HepG2 (cell line): ENCODE measurements around the gene BDP1. TPM values are rescaled to one million over a fixed set of nuclear protein-coding genes. Genes with fewer than 3 reads are reported as not detected.

ENCODE experiments used
- CAMTA2 ChIP-seq: sonication (generic); formaldehyde crosslinking; IDR thresholded peaks from 2 replicates; pipeline ENCODE4 v1.4.0; 2020; ENCODE audit warnings: mild to moderate bottlenecking, missing genetic modification reagents, borderline replicate concordance
- HMG20A ChIP-seq: IDR thresholded peaks from 2 replicates; pipeline ENCODE4 v1.6.1; 2016; ENCODE audit warnings: borderline replicate concordance
- MEF2D ChIP-seq: sonication (generic); formaldehyde crosslinking; IDR thresholded peaks from 2 replicates; pipeline ENCODE4 v1.5.1; 2020; ENCODE audit warnings: mild to moderate bottlenecking, missing genetic modification reagents
- RFXANK ChIP-seq: IDR thresholded peaks from 2 replicates; pipeline ENCODE4 v1.6.1; 2016
- SIN3A ChIP-seq: IDR thresholded peaks from 2 replicates; pipeline ENCODE4 v1.6.1; 2011; ENCODE audit warnings: low read depth, mild to moderate bottlenecking, control low read depth, low read length, borderline replicate concordance
- ZBTB7A ChIP-seq: sonication (generic); formaldehyde crosslinking; IDR thresholded peaks from 2 replicates; pipeline ENCODE4 v1.8.0; 2022; ENCODE audit warnings: mild to moderate bottlenecking, missing genetic modification reagents
- ZIK1 ChIP-seq: sonication (generic); formaldehyde crosslinking; IDR thresholded peaks from 2 replicates; pipeline ENCODE4 v1.5.0; 2020; ENCODE audit warnings: mild to moderate bottlenecking, low read depth, missing genetic modification reagents, borderline replicate concordance
- ZMYM4 ChIP-seq: sonication (generic); formaldehyde crosslinking; IDR thresholded peaks from 2 replicates; pipeline ENCODE4 v1.8.1; 2023; ENCODE audit warnings: mild to moderate bottlenecking, missing genetic modification reagents
- ZNF10 ChIP-seq: sonication (generic); formaldehyde crosslinking; IDR thresholded peaks from 2 replicates; pipeline ENCODE4 v1.4.0; 2020; ENCODE audit warnings: mild to moderate bottlenecking, low read depth, missing genetic modification reagents, borderline replicate concordance
- ZNF274 ChIP-seq: sonication (generic); formaldehyde crosslinking; IDR thresholded peaks from 2 replicates; pipeline ENCODE4 v1.5.1; 2020; ENCODE audit warnings: mild to moderate bottlenecking, missing genetic modification reagents
- ZNF782 ChIP-seq: sonication (generic); formaldehyde crosslinking; IDR thresholded peaks from 2 replicates; pipeline ENCODE4 v1.4.0; 2020; ENCODE audit warnings: missing genetic modification reagents, mild to moderate bottlenecking, borderline replicate concordance
- polyA plus RNA-seq, 8 experiments: library from polyadenylated mRNA; depleted of rRNA in 3 of 8; stranded (reverse) in 7 of 8; unstranded in 1 of 8; fragments of >200 nt; fragmentation: Illumina TruSeq in 4 of 8; extraction: Trizol in 4 of 8; gene quantifications; 2 replicates each; pipeline versions ENCODE4 v1.2.1 to v1.2.3, GENCODE V29; 2011 to 2016; ENCODE audit warnings: low read depth in 4 of 8, missing spikeins in 1 of 8, mixed read lengths in 1 of 8; ENCODE audit not compliant: insufficient read depth in 1 of 8
- total RNA-seq, 5 experiments: library from RNA; depleted of rRNA; stranded (reverse); fragments of >200 nt; fragmentation: Illumina TruSeq; extraction: Trizol; gene quantifications; 2 replicates each; pipeline ENCODE4 v1.2.3, GENCODE V29; 2016; ENCODE audit warnings: low read depth in 1 of 5
- TF ChIP-seq, protein P1 (sequence below): sonication (generic); formaldehyde crosslinking; IDR thresholded peaks from 2 replicates; pipeline ENCODE4 v1.5.1; 2020; ENCODE audit warnings: mild to moderate bottlenecking, missing genetic modification reagents
- TF ChIP-seq, protein P2 (sequence below): sonication (generic); formaldehyde crosslinking; IDR thresholded peaks from 2 replicates; pipeline ENCODE4 v1.8.1; 2022; ENCODE audit warnings: mild to moderate bottlenecking, missing genetic modification reagents
- TF ChIP-seq, protein P3 (sequence below): sonication (generic); formaldehyde crosslinking; IDR thresholded peaks from 2 replicates; pipeline ENCODE4 v1.4.0; 2020; ENCODE audit warnings: missing genetic modification reagents
- TF ChIP-seq, protein P4 (sequence below): sonication (generic); formaldehyde crosslinking; IDR thresholded peaks from 2 replicates; pipeline ENCODE4 v1.4.0; 2020; ENCODE audit warnings: missing genetic modification reagents
- TF ChIP-seq, protein P5 (sequence below): sonication (generic); formaldehyde crosslinking; conservative IDR thresholded peaks from 2 replicates; pipeline ENCODE4 v1.8.1; 2023; ENCODE audit warnings: missing genetic modification reagents

The BDP1 gene
- total and polyA plus RNA-seq, 2 of the 13 experiments (the other 11 are each of a cell fraction or from before 2014, with no cell fraction given): 10.2 to 22.4 TPM

DNA sequence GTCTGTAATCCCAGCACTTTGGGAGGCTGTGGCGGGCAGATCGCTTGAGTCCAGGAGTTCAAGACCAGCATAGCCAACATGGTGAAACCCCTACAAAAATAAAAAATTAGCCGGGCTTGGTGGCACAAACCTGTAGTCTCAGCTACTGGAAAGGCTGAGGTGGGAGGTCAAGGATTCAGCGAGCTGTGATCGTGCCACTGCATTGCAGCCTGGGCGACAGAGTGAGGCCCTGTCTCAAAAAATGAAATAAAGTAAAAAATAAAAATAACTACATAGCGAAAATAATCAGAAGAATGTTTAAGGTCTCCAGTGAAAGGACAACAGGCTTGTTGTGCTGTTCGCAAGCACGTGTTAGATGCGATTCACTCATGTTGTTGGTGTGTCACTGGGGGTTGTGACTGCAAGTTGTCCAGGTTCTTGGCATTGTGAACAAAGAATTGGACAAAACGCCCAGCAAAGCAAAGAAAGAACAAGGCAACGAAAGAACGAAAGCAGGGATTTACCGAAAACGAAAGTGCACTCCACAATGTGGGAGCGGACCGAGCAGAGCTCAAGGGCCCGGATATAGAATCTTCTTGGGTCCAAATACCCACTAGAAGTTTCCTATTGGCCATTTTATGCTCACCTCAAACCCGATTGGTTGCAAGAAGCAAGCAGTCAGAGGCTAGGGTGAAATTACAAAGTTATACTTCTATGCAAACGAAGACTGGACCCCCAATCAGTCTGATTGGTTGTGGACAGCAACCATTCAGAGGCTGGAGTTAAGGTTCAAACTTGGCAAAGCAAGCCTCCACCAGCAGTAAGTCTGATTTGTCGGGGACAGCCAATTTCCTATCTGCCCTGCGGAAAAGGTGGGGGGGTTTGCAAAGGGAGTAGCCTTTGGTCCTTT lies 130.8 kb downstream of the BDP1 start (continued):
- TF ChIP-seq, protein P1, sequence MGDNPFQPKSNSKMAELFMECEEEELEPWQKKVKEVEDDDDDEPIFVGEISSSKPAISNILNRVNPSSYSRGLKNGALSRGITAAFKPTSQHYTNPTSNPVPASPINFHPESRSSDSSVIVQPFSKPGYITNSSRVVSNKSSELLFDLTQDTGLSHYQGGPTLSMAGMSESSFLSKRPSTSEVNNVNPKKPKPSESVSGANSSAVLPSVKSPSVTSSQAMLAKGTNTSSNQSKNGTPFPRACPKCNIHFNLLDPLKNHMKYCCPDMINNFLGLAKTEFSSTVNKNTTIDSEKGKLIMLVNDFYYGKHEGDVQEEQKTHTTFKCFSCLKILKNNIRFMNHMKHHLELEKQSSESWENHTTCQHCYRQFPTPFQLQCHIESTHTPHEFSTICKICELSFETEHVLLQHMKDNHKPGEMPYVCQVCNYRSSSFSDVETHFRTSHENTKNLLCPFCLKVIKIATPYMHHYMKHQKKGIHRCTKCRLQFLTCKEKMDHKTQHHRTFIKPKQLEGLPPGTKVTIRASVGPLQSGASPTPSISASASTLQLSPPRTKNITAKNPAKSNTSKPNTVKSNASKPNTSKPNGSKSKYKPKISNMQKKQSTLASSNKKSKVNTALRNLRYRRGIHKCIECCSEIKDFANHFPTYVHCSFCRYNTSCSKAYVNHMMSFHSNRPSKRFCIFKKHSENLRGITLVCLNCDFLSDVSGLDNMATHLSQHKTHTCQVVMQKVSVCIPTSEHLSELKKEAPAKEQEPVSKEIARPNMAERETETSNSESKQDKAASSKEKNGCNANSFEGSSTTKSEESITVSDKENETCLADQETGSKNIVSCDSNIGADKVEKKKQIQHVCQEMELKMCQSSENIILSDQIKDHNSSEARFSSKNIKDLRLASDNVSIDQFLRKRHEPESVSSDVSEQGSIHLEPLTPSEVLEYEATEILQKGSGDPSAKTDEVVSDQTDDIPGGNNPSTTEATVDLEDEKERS (CRISPR knock-in tag): 0 out of 2 replicates have a peak, but pooled peaks have one; percentile 49
- TF ChIP-seq ZNF10: no peak
- TF ChIP-seq MEF2D (CRISPR knock-in tag): peak; percentile 67; the same call in 1 of the 2 replicates
- peak; percentile 61; the same call in 1 of the 2 replicates for TF ChIP-seq SIN3A
- no peak for TF ChIP-seq ZMYM4 (CRISPR knock-in tag)
- TF ChIP-seq, protein P2, sequence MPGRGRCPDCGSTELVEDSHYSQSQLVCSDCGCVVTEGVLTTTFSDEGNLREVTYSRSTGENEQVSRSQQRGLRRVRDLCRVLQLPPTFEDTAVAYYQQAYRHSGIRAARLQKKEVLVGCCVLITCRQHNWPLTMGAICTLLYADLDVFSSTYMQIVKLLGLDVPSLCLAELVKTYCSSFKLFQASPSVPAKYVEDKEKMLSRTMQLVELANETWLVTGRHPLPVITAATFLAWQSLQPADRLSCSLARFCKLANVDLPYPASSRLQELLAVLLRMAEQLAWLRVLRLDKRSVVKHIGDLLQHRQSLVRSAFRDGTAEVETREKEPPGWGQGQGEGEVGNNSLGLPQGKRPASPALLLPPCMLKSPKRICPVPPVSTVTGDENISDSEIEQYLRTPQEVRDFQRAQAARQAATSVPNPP: no peak
- TF ChIP-seq, protein P3, sequence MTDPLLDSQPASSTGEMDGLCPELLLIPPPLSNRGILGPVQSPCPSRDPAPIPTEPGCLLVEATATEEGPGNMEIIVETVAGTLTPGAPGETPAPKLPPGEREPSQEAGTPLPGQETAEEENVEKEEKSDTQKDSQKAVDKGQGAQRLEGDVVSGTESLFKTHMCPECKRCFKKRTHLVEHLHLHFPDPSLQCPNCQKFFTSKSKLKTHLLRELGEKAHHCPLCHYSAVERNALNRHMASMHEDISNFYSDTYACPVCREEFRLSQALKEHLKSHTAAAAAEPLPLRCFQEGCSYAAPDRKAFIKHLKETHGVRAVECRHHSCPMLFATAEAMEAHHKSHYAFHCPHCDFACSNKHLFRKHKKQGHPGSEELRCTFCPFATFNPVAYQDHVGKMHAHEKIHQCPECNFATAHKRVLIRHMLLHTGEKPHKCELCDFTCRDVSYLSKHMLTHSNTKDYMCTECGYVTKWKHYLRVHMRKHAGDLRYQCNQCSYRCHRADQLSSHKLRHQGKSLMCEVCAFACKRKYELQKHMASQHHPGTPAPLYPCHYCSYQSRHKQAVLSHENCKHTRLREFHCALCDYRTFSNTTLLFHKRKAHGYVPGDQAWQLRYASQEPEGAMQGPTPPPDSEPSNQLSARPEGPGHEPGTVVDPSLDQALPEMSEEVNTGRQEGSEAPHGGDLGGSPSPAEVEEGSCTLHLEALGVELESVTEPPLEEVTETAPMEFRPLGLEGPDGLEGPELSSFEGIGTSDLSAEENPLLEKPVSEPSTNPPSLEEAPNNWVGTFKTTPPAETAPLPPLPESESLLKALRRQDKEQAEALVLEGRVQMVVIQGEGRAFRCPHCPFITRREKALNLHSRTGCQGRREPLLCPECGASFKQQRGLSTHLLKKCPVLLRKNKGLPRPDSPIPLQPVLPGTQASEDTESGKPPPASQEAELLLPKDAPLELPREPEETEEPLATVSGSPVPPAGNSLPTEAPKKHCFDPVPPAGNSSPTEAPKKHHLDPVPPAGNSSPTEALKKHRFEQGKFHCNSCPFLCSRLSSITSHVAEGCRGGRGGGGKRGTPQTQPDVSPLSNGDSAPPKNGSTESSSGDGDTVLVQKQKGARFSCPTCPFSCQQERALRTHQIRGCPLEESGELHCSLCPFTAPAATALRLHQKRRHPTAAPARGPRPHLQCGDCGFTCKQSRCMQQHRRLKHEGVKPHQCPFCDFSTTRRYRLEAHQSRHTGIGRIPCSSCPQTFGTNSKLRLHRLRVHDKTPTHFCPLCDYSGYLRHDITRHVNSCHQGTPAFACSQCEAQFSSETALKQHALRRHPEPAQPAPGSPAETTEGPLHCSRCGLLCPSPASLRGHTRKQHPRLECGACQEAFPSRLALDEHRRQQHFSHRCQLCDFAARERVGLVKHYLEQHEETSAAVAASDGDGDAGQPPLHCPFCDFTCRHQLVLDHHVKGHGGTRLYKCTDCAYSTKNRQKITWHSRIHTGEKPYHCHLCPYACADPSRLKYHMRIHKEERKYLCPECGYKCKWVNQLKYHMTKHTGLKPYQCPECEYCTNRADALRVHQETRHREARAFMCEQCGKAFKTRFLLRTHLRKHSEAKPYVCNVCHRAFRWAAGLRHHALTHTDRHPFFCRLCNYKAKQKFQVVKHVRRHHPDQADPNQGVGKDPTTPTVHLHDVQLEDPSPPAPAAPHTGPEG (CRISPR knock-in tag): no peak
- no peak for TF ChIP-seq CAMTA2 (CRISPR knock-in tag)
- TF ChIP-seq, protein P4, sequence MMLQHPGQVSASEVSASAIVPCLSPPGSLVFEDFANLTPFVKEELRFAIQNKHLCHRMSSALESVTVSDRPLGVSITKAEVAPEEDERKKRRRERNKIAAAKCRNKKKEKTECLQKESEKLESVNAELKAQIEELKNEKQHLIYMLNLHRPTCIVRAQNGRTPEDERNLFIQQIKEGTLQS (CRISPR knock-in tag): no peak
- no peak for TF ChIP-seq ZBTB7A (CRISPR knock-in tag)
- TF ChIP-seq, protein P5, sequence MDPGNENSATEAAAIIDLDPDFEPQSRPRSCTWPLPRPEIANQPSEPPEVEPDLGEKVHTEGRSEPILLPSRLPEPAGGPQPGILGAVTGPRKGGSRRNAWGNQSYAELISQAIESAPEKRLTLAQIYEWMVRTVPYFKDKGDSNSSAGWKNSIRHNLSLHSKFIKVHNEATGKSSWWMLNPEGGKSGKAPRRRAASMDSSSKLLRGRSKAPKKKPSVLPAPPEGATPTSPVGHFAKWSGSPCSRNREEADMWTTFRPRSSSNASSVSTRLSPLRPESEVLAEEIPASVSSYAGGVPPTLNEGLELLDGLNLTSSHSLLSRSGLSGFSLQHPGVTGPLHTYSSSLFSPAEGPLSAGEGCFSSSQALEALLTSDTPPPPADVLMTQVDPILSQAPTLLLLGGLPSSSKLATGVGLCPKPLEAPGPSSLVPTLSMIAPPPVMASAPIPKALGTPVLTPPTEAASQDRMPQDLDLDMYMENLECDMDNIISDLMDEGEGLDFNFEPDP (CRISPR knock-in tag): no peak
- no peak for TF ChIP-seq ZNF782 (CRISPR knock-in tag)
- no peak for TF ChIP-seq HMG20A
- TF ChIP-seq ZNF274 (CRISPR knock-in tag): peak; percentile 51; the same call in 1 of the 2 replicates
- TF ChIP-seq ZIK1 (CRISPR knock-in tag): 0 out of 2 replicates have a peak, but pooled peaks have one; percentile 9
- 0 out of 2 replicates have a peak, but pooled peaks have one; percentile 12 for TF ChIP-seq RFXANK (CRISPR knock-in tag)
